ENCODE results near the gene EXT2.

Gene EXT2

DNA sequence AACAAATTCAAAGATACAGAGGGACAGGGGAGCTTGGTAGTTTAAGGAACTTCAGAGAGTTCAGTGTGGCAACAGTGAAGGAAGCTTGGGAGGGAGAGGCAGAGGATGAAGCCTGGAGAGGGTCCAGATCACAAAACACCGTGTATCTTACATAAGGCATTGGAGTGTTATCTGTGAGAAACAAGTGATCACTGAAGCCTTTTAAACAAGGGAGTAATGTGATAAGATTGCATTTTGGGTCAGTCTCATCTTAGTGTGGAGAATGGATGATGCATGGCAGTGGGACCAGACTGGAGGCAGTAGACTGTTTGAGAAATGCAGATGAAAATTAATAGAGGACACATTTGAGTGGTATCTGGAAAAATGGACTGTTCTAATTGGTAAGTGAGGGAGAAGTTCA lies 79.4 kb downstream of the EXT2 start:
- no peak for DNase-seq

- no peak for DNase-seq
Measured at GRCh38 chr11:44176546-44177213, 81.2 kb downstream of the EXT2 start.

DNA sequence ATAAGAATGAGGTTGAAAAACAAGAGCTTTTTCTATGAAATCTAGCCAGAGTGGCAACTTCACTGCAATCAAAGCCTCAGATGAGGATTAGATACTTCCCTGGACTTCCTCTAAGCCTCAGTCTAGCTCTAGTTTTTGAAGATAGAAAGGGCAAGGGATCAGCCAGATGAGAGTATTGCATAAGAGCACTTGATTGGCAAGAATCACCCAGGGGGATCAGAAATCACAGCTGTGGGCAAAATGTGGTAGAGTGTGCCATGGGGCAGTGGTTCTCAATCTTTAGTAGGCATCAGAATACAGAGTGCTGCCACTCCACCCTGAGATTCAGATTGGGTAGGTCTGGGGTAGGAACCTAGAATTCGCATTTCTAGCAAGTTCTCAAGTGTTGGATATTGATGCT lies 82.4 kb downstream of the EXT2 start:
- DNase-seq, result no peak

GRCh38 chr11:44178381-44178780 lies 82.9 kb downstream of the EXT2 start:
- DNase-seq, result no peak

GRCh38 chr11:44179173-44179572 lies 83.7 kb downstream of the EXT2 start:
- no peak for DNase-seq

DNA sequence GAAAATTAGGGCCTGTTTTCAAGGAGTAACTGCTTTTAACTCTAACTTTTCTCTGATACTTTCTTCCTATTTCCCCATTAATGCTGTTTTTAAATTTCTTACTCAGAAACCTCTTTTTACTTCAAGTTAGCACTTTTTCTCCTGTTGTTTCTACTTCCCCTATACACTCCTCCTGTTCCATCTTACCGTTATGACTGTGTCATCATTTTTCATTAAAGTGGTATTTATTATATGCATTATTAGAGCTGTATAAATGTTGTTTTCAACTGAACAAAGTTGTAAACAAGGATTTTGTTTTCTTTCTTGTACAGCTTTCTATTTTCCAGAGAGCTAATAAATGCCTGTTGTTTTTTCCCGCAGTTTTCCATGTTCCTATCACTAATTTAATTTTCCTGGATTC lies 84.6 kb downstream of the EXT2 start:
- DNase-seq, result no peak

DNA sequence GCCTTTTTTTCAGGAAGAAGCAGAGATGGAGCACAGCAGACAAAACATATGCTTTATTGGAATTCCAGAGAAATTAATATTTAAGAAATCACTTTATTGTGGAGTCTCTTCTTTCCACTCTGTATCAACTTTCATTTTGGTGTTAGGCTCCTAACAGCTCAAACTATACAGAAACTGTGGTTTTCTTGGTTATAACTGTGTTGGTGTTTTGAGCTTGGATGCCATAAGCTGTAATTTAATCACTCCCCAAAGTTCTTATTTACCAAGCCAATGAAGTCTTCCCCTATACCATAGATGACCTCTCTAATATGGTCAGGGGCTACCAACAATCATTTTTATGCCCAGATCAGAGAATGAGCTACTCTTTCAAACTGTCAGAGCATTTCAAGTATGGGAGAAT lies 90.0 kb downstream of the EXT2 start:
- no peak for DNase-seq

DNA sequence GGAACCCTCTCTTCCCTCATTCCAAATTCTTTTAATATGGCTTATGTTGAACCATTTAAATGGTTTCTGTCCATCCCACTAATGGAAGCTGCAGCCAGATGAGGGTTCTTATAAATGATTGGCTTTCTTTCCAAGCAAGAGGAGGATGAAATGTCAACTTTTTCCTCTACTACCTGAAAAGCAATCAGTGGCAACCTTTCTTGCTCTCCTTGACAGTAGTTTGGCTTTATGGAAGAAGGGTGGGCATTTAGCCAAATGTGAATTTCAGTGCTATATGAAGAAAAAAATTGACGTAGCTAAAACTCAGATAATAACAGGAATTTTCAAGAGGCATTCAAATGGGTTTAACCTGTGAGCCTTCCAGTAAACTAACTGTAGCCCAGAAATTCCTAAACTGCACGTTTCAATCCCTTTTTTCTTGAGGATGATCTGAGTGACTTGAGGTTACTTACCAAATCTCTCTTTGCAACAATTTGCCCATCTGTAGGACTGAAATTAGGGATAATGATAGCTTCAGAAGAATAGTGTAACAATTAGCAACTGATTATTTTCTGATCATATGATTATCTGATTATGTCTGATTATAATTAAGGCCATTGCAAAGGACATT lies 90.9 kb downstream of the EXT2 start:
- DNase-seq, result no peak

GRCh38 chr11:44188643-44189042 lies 93.2 kb downstream of the EXT2 start:
- DNase-seq, result no peak

GRCh38 chr11:44189986-44190882 lies 94.8 kb downstream of the EXT2 start:
- DNase-seq, result no peak

GRCh38 chr11:44190883-44191230 lies 95.4 kb downstream of the EXT2 start:
- no peak for DNase-seq

DNA sequence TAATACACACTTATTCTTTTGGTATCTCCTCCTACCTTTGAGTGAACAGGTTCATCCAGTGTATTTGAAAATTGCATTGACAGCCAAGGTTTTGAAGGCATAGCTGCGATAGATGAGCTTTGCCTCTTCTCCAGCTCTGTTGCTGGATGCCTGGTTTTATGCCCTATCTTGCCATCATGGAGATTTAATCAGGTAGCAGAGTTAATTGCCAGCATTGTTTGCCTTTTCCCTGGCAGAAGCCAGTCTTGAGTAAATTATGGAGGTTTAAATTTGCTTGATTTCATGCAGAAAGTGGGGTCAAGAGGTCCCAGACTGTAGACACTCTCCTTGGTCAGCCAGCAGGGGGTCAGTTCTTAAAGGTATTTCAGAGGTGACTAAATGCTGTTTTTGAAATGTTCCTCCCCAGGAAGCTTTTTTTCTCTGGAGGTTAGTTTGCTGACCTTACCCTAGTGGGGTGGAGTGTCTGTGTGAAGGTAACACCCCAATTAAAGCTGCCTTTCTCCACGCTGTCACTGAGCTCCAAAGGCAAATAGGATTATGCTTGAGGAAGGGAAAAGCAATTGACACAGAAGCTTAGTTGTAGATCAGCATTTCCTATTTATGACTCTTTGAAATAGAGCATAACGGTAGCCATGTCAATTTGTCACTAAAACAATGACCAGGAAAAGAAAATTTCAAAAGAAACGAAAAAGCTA lies 96.0 kb downstream of the EXT2 start:
- no peak for DNase-seq

- DNase-seq, result no peak
Measured at GRCh38 chr11:44192017-44192385, 96.5 kb downstream of the EXT2 start.

DNA sequence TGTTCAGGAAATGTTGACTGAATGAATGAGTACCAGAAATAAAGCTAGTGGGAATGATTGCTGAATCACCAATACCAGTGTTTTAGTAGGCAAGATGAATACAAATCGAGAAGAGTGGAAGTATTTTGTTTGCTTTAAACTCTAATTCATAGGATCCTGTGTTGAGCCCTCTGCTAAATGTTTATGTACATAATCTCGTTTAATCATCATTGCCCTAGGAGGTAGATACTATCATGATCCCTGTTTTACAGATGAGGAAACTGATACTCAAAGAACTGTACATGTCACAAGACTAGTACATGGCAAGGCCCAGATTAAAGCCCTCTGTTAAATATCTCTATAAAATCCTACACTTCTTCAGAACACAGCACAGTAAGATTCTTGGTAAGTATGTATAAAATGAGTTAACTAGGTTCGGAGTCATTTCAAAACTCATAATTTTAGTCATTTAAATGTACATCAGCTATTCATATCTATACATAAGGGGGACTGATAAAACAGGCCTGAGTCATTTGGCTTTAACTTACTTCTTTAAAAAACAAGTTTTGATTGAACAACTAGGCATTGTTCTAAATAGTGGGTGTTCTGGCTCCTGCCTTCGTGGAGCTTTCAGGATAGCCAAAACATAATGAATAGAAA lies 97.1 kb downstream of the EXT2 start:
- no peak for DNase-seq

DNA sequence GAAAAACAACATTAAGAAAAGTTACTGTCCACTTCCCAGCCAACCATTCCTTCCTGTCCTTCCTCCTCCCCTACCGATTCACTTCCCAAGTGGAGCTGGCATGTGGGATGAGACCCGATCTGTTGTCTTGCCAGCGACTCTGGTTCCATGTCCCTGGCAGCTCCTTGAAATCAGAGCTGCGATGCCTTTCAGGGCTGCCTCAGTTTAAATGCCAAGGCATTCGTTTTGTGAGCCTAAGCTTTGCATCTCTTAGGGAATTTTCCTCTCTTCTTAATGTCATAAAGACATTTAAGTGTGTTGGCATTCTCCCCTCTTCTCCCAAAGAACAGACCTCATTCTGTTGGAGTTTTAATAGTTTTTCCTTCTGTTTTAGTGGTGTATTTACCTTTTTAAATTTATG lies 98.4 kb downstream of the EXT2 start:
- DNase-seq, result no peak

GRCh38 chr11:44198146-44198724 lies 102.8 kb downstream of the EXT2 start:
- no peak for DNase-seq

DNA sequence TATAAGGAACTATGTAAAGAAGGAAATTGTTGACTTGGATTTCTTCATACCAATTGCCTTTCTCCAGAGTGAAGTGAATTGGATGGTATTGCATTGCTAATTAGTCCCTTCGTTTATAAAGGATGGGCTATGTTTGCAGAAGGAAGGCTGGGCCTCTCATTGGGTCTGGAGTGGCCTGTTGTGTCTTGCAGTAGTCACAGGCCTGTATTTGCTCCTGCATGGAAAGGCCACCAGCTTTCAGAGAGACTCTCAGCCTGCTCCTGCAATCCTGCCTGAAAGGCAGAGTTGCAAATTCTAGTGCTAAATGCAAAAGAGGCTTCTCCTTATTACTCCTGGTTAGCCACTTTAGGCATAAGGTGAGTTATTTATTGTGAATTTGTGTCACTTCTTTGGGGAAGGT lies 103.8 kb downstream of the EXT2 start:
- no peak for DNase-seq

DNA sequence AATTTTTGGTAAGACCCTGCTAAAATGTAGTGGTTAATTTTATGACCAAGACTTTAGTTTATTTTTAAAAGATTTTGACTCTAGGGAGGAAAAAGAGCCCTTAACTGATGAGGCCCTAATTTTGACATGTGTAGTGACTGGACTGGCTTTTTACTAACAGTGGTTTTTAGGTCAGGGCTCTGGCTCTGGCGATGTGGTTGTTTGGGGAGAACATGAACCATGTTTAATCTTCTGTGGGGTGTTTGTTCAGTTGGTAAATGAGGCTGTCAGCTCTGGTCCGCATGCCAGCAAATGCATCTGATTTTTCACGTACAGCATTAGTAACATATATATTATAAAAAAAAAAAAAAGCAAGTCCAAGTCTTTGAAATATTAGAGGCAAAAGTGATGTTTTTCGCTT lies 104.3 kb downstream of the EXT2 start:
- DNase-seq, result no peak

- DNase-seq, result no peak
Measured at GRCh38 chr11:44203270-44204043, 108.0 kb downstream of the EXT2 start.

- no peak for DNase-seq
Measured at GRCh38 chr11:44205352-44205751, 109.9 kb downstream of the EXT2 start.

GRCh38 chr11:44205836-44206235 lies 110.4 kb downstream of the EXT2 start:
- no peak for DNase-seq

DNA sequence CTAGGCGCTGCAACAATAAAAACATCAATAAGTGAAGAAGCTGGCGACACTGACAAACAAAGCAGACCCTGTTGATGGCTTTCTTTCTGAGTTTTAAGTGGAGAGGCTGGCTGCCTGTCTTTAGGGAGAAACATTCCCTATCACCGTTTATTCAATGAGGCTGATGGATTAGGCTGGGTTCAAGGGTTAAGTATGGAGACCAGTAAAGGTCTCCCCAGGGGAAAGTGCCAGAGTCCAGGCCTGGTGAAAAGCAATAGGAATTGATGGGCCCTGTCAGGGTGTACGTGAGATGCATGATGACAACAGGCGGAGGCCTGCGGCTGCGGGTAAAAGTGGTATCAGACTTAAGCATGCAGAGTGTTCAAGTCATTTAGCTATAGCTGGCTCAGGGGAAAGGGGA lies 111.8 kb downstream of the EXT2 start:
- DNase-seq, result no peak

Data from activated effector memory CD4-positive, alpha-beta T cell treated with Interleukin-2 at 50 U/mL for 16 hours (primary cell).